Dendritic cell treated with granulocyte-macrophage colony-stimulating factor and Interleukin-4, amounts not matched to agents 40 ng/mL and 50 ng/mL, for 4 days (primary cell): ENCODE measurements around the gene EHF.

Experiments used
- H3K27ac Mint-ChIP-seq: one replicate; pipeline ENCODE4 v1.8.0; 2022; ENCODE audit warnings: mild to moderate bottlenecking, mixed read lengths
- H3K27me3 Mint-ChIP-seq: one replicate; pipeline ENCODE4 v1.8.0; 2022; ENCODE audit warnings: mild to moderate bottlenecking, mixed read lengths
- H3K36me3 Mint-ChIP-seq: one replicate; pipeline ENCODE4 v1.8.0; 2022; ENCODE audit warnings: low read depth, mixed read lengths
- H3K4me1 Mint-ChIP-seq: one replicate; pipeline ENCODE4 v1.8.0; 2022; ENCODE audit warnings: low read depth, mixed read lengths
- H3K4me3 Mint-ChIP-seq: one replicate; pipeline ENCODE4 v1.8.0; 2022; ENCODE audit warnings: mild to moderate bottlenecking, moderate library complexity, mixed read lengths
- H3K9me3 Mint-ChIP-seq: one replicate; pipeline ENCODE4 v1.8.0; 2022; ENCODE audit warnings: mixed read lengths
- intact Hi-C: fragments of 100-400 bp; cut with micrococcal nuclease; formaldehyde crosslinking; loops from one replicate; pipeline ENCODE4 v1.15.0; 2022

Gene EHF

DNA sequence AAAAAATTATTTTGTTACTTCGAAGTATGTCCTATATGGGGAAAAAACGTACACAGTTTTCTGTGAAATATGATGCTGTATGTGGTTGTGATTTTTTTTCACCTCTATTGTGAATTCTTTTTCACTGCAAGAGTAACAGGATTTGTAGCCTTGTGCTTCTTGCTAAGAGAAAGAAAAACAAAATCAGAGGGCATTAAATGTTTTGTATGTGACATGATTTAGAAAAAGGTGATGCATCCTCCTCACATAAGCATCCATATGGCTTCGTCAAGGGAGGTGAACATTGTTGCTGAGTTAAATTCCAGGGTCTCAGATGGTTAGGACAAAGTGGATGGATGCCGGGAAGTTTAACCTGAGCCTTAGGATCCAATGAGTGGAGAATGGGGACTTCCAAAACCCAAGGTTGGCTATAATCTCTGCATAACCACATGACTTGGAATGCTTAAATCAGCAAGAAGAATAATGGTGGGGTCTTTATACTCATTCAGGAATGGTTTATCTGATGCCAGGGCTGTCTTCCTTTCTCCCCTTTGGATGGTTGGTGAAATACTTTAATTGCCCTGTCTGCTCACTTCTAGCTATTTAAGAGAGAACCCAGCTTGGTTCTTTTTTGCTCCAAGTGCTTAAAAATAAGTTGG lies 38.3 kb downstream of the EHF start:
- no peak overlapping the region for H3K4me3 Mint-ChIP-seq
- peaks cover 22% of the 10 kb centered on the region for H3K4me1 Mint-ChIP-seq
- intact Hi-C loops: no loop called here
- peaks cover 2% of the 10 kb centered on the region for H3K27me3 Mint-ChIP-seq
- H3K36me3 Mint-ChIP-seq: peaks cover 78% of the 10 kb centered on the region
- H3K9me3 Mint-ChIP-seq: no peaks in the 10 kb centered on the region
- no peak overlapping the region for H3K27ac Mint-ChIP-seq

DNA sequence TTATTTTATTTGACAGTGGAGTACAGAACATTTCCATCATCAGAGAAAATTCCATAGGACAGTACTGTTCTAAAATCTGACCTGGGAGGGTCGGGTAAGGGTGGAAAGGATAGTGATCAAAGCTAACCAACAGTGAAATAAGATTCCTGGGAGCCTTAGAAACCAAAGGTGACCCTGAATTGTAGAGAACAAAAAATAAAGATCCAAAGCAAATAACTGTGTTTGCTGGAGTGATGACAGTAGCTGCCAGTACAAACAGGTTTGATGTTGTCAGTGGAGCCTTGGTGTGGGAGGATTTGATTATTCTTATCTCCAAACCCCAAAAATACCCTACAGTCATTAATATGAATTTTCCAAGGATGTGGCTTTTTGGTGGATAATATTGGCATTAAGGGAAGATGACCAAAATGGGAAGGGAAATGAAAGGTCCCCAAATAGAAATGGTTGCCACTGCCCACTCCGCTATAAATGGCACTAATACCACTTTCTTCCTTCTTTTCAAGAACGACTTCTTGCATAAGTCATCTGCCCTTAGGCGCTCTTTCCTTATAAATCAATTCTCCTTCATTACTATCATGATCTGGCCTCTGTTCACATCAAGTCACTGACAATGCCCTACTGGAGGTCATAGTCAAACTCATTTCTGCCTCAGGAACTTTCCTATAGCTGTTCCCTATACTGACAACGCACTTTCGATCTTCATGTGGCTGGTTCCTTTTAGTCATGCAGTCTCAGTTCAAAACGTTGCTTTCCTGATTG lies 44.4 kb downstream of the EHF start:
- Mint-ChIP-seq H3K4me3 (no peak overlapping the region), H3K27ac (no peak overlapping the region), H3K36me3 (peaks cover 24% of the 10 kb centered on the region), H3K9me3 (peaks cover 9% of the 10 kb centered on the region), H3K4me1 (peaks cover 28% of the 10 kb centered on the region), H3K27me3 (peaks cover 1% of the 10 kb centered on the region)
- intact Hi-C loops: no loop called here

DNA sequence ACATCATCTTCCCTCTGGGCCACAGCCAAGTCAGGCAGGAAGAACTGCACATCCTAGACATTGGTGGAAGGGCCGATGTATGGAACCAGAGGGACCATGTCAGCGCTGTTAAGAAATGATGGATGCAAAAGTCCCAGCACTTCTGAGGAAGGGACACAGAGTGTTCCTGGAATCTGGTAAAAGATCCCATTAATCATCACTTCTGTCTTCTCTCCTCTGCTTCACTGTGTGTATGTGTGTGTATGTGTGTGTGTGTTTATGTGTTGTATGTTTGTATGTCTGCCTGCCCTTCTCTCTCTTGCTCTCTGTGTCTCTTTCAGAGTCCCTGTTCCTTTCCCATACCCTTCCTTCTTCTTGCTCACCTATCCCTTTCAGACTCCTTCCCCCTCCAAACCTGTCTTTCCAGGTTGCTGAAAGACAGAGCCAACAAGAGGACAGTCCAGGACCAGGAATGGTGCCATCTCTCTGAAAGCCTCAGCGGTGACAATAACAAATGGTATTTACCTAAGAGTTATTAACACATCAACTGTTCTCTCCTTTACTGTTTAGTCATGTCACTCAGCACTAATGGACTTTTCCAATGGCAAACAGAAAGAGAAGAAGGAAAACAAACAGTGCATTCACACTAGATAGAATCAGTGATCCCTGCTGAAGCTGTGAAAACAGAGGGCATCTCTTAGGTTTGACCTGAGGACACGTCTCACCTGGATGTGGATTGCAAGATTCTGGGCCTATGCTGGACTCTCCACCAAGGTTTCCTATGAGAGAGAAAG lies 47.1 kb downstream of the EHF start:
- H3K9me3 Mint-ChIP-seq: peaks cover 9% of the 10 kb centered on the region
- intact Hi-C loops: no loop called here
- H3K27ac Mint-ChIP-seq: peak overlapping the region; percentile 0
- H3K36me3 Mint-ChIP-seq: peaks cover 5% of the 10 kb centered on the region
- peaks cover 44% of the 10 kb centered on the region for H3K4me1 Mint-ChIP-seq
- peaks cover 1% of the 10 kb centered on the region for H3K27me3 Mint-ChIP-seq
- H3K4me3 Mint-ChIP-seq: no peak overlapping the region

DNA sequence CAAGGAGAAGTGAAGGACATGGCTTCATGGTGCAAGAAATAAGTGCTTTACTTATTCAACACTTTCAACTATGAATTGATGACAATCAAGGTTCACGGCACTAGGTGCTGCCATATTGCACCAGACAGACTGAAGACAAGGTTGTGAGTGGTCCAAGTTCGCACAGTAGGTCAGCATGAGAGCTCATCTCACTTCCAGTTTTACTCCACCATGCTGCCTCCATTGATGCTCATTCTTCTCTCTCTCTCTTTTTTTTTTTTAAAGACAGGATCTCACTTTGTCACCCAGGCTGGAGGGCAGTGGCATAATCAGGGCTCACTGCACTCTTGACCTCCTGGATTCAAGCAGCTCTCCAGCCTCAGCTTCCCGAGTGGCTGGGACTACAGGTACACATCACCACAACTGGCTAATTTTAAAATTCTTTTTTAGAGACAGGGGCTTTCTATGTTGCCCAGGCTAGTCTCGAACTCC lies 47.7 kb downstream of the EHF start:
- Mint-ChIP-seq H3K27me3 (peaks cover 1% of the 10 kb centered on the region), H3K4me3 (no peak overlapping the region)

DNA sequence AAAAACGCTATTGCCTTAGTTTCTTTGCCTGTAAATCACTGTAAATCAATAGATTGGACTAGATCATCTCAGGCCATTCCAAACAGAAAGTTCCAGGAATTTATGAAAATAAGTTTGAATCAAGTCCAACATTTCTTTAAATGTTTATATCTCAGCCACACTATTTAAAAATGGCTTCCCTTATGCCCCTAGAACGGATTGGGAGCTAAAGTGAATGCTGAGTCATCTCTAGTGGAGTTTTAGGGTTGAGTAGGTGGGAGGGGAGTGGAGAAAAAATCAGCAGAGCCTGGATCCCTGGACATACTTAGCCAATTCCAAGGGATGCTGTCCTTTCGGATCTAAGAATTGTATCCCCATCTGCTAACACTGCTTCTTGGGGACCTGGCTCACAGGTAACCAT lies 48.6 kb downstream of the EHF start:
- no peak overlapping the region for H3K27ac Mint-ChIP-seq
- peaks cover 5% of the 10 kb centered on the region for H3K36me3 Mint-ChIP-seq
- peaks cover 44% of the 10 kb centered on the region for H3K4me1 Mint-ChIP-seq
- intact Hi-C loops: no loop called here
- no peak overlapping the region for H3K4me3 Mint-ChIP-seq
- peaks cover 9% of the 10 kb centered on the region for H3K9me3 Mint-ChIP-seq
- peaks cover 1% of the 10 kb centered on the region for H3K27me3 Mint-ChIP-seq

More for the DNA sequence above, 47.7 kb downstream of the EHF start:
- peaks cover 44% of the 10 kb centered on the region for H3K4me1 Mint-ChIP-seq
- H3K27ac Mint-ChIP-seq: no peak overlapping the region
- intact Hi-C loops: no loop called here
- peaks cover 9% of the 10 kb centered on the region for H3K9me3 Mint-ChIP-seq
- peaks cover 5% of the 10 kb centered on the region for H3K36me3 Mint-ChIP-seq

DNA sequence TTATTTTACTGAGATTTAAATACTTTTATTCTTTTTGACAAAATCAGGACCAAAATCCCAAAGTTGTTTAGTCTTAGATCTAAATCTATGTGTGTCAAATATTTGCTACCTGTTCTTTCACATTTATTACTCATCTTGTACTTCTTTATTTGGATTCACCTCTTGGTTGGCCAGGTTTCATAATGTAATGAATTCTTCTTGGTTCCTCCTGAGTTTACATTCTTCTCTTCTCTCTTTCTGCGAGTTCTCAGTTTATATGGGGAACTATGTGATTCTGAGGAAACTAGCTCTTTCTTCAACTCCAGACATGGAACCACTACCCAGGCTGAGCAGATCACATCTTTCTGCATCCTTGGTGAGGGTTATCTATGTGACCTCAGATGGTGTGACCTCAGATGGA lies 50.2 kb downstream of the EHF start:
- intact Hi-C loops: no loop called here
- Mint-ChIP-seq H3K4me3 (no peak overlapping the region), H3K4me1 (peaks cover 38% of the 10 kb centered on the region), H3K9me3 (no peaks in the 10 kb centered on the region), H3K36me3 (peaks cover 4% of the 10 kb centered on the region), H3K27ac (no peak overlapping the region), H3K27me3 (peaks cover 1% of the 10 kb centered on the region)

DNA sequence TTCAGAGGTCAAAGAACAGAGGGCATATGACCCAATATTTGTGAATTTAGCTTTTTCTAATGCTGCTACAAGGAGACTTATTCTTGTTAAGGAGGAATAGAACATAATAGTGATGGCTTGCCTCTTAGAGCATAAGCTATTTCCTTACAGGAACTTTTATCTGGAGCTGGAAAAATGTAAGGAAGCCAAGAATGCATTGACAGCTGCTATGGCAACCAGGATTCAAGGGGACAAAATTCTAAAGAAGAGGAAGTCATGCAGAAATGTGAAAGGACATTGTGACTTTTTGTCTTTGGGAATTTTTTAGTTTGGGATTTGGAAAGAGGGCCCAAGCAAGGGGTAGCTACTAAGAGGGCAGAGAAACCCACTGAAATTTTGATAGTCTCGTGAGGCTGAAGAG lies 51.1 kb downstream of the EHF start:
- Mint-ChIP-seq H3K4me3 (no peak overlapping the region), H3K4me1 (peaks cover 34% of the 10 kb centered on the region), H3K36me3 (no peaks in the 10 kb centered on the region), H3K27ac (no peak overlapping the region), H3K27me3 (peaks cover 1% of the 10 kb centered on the region), H3K9me3 (no peaks in the 10 kb centered on the region)
- intact Hi-C loops: no loop called here

DNA sequence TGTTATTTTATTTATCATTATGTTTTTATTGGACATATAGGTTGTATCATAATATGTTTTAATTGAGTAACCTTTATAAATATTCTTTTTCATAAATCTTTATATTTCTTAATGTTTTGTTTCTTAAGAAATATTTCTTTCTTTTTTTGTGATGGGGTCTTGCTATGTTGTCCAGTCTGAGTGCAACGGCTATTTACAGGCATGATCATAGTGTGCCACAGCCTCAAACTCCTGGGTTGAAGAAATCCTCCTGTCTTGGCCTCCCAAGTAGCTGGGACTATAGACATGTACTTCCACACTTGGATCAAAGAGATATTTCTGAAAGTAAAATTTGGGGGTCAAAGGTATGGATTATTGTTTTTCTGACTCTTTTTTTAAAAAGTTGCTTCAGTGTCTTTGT lies 53.1 kb downstream of the EHF start:
- Mint-ChIP-seq H3K4me1 (peaks cover 24% of the 10 kb centered on the region), H3K27ac (no peak overlapping the region), H3K36me3 (no peaks in the 10 kb centered on the region), H3K4me3 (no peak overlapping the region), H3K27me3 (no peaks in the 10 kb centered on the region), H3K9me3 (no peaks in the 10 kb centered on the region)
- intact Hi-C loops: no loop called here

DNA sequence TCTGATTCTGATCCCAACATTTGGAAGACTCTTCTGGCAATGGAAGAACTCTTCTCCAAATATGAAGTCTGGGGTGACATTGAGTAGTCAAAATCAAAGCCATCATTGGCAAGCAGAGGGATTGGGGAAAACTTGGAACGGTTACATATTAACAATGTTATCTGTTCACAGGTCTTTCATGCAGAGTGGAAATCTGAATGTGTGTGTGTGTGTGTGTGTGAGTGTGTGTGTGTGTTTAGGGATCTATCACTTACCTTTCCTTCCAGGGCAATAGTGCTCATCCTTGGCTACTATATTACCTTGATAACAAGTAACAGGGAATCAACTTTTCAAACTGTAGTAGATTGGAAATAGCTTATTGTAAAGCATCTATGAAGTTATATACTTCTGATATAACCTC lies 55.3 kb downstream of the EHF start:
- Mint-ChIP-seq H3K27ac (no peak overlapping the region), H3K4me1 (peaks cover 13% of the 10 kb centered on the region), H3K4me3 (no peak overlapping the region), H3K27me3 (no peaks in the 10 kb centered on the region), H3K36me3 (no peaks in the 10 kb centered on the region), H3K9me3 (no peaks in the 10 kb centered on the region)
- intact Hi-C loops: no loop called here

DNA sequence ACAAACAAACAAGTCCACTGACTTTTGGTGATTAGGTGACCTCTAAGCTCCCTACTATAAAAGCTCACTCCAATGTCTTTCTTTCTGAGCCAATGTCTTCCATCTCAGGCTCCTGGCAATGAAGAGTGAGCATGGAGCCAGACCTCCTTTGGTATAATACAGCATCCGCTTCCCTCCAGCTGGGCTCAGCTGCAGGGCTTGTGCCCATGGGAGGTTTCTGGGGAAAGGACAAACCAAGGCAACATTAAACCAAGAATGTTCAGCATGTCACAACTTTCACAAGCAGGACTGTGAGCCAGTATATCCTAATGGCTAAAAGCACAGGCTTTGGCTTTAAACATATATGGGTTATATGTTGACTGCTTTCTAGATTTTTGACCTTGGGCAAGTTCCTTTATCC lies 58.8 kb downstream of the EHF start:
- intact Hi-C loops: no loop called here
- no peaks in the 10 kb centered on the region for H3K36me3 Mint-ChIP-seq
- no peak overlapping the region for H3K4me3 Mint-ChIP-seq
- no peak overlapping the region for H3K27ac Mint-ChIP-seq
- H3K9me3 Mint-ChIP-seq: no peaks in the 10 kb centered on the region
- H3K27me3 Mint-ChIP-seq: no peaks in the 10 kb centered on the region
- H3K4me1 Mint-ChIP-seq: peaks cover 5% of the 10 kb centered on the region

DNA sequence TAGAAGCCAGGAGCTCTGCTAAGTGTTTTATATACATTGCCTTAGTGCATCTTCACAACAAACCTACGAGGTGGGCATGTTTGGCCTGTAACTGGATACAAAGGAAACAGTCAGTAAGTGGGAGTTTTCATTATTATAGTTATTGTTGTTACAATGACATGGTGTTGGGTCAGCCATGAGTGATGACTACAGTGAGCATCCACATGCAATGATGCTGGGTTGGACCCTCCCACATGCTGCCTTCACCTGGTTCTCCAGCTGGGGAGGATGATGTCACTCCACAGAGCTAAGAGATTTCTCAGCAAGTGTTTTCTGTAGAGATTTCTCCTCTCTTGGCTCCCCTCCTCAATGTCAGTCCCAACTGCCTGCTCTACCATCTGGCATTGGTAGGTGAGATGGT lies 59.3 kb downstream of the EHF start:
- intact Hi-C loops: no loop called here
- no peak overlapping the region for H3K27ac Mint-ChIP-seq

DNA sequence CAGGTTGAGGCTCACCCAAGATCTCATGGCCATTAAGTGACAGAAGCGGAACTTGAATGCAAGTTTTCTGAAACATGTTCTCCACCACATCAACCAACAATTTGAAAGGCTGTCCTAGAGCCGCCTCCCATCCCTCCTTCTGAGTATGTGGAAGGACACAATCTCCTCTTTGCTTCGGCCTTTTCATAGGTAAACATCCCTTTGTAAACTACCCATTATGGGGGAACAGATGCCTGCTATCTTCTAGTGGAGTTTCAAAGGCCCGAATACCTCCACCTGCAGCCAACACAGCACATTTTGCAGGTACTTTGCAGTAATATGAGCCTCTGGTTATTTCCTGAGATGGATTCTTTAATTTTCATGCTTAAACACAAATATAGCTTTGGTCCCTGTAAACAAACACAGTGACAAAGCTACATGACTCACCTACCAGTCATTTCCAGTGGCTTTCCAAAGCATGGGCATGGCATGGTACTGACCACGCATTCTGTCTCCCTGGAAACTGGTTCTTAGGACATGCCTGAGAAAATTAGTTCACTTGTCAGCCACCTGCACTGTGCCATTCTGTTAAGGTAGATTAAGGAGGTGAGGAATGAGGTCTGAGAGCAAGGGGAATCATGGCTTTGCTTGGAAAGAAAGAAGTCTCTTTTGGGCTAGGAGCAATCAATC lies 60.2 kb downstream of the EHF start:
- Mint-ChIP-seq H3K9me3 (no peaks in the 10 kb centered on the region), H3K4me3 (no peak overlapping the region), H3K27me3 (no peaks in the 10 kb centered on the region)

More for the DNA sequence above, 59.3 kb downstream of the EHF start:
- H3K27me3 Mint-ChIP-seq: no peaks in the 10 kb centered on the region
- H3K4me1 Mint-ChIP-seq: peaks cover 5% of the 10 kb centered on the region
- no peaks in the 10 kb centered on the region for H3K36me3 Mint-ChIP-seq
- H3K4me3 Mint-ChIP-seq: no peak overlapping the region
- no peaks in the 10 kb centered on the region for H3K9me3 Mint-ChIP-seq

DNA sequence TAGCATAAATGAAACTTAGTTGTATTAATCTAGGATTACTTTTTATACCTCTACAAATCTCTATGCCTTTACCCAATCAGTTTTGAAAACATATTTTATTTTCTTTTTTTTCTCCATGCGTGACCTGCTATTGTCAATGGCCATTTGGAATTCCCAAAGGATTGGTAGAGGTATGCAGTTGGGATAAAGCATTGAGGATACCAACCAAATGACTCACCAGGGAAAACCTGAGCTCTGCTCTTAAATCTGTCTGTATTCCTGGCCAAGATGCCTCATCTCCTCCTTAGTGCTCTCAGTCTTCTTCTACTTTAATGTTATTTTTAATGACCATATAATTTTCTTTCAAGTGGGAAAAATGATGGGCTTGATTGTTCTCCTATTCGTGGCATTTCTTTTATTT lies 61.9 kb downstream of the EHF start:
- Mint-ChIP-seq H3K27me3 (no peaks in the 10 kb centered on the region), H3K4me3 (no peak overlapping the region), H3K4me1 (peaks cover 5% of the 10 kb centered on the region), H3K36me3 (no peaks in the 10 kb centered on the region), H3K9me3 (no peaks in the 10 kb centered on the region), H3K27ac (no peak overlapping the region)
- intact Hi-C loops: no loop called here

More for the DNA sequence above, 60.2 kb downstream of the EHF start:
- no peaks in the 10 kb centered on the region for H3K36me3 Mint-ChIP-seq
- intact Hi-C loops: no loop called here
- H3K27ac Mint-ChIP-seq: no peak overlapping the region
- peaks cover 5% of the 10 kb centered on the region for H3K4me1 Mint-ChIP-seq

DNA sequence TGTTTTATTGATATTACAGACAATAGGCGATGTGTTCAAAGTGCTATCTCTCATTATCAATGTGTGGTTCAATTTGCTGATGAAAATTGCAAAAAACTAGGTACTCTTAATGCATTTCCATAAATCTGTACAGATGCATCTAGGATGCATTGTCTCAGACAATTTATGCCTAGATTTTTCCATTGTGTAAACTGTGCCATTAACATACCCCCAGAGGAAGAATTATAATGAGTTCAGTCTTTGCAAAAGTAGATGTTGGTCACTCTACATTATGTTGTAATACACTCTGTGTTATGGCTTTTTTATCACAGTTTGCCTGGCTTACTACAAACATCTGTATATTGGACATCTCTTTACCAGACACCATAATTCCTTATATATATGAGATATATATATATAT lies 62.5 kb downstream of the EHF start:
- H3K4me1 Mint-ChIP-seq: peaks cover 5% of the 10 kb centered on the region
- H3K36me3 Mint-ChIP-seq: no peaks in the 10 kb centered on the region
- no peaks in the 10 kb centered on the region for H3K9me3 Mint-ChIP-seq
- H3K27ac Mint-ChIP-seq: no peak overlapping the region
- intact Hi-C loops: no loop called here
- no peak overlapping the region for H3K4me3 Mint-ChIP-seq
- H3K27me3 Mint-ChIP-seq: no peaks in the 10 kb centered on the region
